LNCaP clone FGC (cell line): ENCODE data around the gene BCCIP.

Source experiments
- DNase-seq: peaks from one replicate; pipeline ENCODE4 v3.0.0-alpha.2; 2011; ENCODE audit warnings: low read depth
- H3K4me3 ChIP-seq: 2 replicates; pipeline ENCODE4 v1.5.1; 2011; ENCODE audit warnings: mild to moderate bottlenecking, low read depth, low read length, control low read depth
- TF ChIP-seq, protein P1 (sequence below): IDR thresholded peaks from 2 replicates; pipeline ENCODE4 v1.5.1; 2012; ENCODE audit warnings: mild to moderate bottlenecking; ENCODE audit not compliant: control insufficient read depth, insufficient read depth; ENCODE audit errors: extremely low read depth

Gene BCCIP

GRCh38 chr10:125840406-125840805 lies 17.1 kb downstream of the BCCIP start:
- TF ChIP-seq, protein P1, sequence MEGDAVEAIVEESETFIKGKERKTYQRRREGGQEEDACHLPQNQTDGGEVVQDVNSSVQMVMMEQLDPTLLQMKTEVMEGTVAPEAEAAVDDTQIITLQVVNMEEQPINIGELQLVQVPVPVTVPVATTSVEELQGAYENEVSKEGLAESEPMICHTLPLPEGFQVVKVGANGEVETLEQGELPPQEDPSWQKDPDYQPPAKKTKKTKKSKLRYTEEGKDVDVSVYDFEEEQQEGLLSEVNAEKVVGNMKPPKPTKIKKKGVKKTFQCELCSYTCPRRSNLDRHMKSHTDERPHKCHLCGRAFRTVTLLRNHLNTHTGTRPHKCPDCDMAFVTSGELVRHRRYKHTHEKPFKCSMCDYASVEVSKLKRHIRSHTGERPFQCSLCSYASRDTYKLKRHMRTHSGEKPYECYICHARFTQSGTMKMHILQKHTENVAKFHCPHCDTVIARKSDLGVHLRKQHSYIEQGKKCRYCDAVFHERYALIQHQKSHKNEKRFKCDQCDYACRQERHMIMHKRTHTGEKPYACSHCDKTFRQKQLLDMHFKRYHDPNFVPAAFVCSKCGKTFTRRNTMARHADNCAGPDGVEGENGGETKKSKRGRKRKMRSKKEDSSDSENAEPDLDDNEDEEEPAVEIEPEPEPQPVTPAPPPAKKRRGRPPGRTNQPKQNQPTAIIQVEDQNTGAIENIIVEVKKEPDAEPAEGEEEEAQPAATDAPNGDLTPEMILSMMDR, result no peak
- DNase-seq, result no peak
- no peak overlapping the region for H3K4me3 ChIP-seq

DNA sequence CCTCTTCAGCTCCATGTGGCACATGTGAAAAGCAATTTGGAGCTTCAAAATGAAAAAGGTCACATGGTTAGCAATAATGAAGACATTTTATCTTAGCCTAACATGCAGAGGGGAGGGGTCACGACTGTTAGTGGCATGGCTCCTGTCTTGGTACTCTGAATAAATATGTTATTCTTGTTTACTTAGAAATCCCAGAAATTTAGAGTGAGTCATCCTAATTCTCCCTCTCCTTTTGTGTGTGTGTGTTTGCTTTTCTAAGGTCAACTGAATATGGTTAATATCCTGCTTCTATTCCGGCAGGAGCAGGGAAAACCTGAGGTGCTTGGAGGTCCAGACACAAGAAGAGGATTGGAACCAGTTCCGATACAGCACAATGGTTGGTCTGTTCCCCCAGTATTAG lies 17.6 kb downstream of the BCCIP start:
- TF ChIP-seq, protein P1, result no peak
- no peak overlapping the region for H3K4me3 ChIP-seq
- peak; percentile 59 for DNase-seq

GRCh38 chr10:125843603-125844329 lies 20.4 kb downstream of the BCCIP start:
- H3K4me3 ChIP-seq, result no peak overlapping the region
- TF ChIP-seq, protein P1, result no peak
- DNase-seq, result no peak

GRCh38 chr10:125844751-125845221 lies 21.4 kb downstream of the BCCIP start:
- no peak for DNase-seq
- TF ChIP-seq, protein P1, result no peak
- no peak overlapping the region for H3K4me3 ChIP-seq

- TF ChIP-seq, protein P1, result no peak
- DNase-seq, result no peak
- H3K4me3 ChIP-seq, result no peak overlapping the region
Observed at GRCh38 chr10:125845617-125846016, 22.3 kb downstream of the BCCIP start.

- DNase-seq, result no peak
- TF ChIP-seq, protein P1, result no peak
Observed at GRCh38 chr10:125846894-125847293, 23.5 kb downstream of the BCCIP start.

DNA sequence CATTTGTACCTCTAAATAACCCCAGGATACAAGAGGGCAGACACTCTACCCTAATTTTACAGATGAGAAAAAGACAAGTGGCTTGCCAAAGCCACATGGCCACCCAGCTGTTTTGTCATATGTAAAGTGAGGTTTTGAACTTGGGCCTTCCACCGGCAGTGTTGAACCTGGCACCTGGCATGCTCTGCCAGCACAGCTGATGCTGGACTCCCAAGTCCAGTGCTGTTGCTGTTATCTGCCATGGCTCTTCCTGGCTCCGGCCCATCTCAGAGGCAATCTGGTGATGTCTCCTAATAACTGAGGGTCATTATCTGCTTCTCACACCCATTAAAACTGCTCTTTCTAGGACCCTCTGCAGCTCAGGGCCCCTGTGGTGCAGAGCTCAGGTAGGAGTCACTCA lies 25.0 kb downstream of the BCCIP start:
- TF ChIP-seq, protein P1, result no peak
- DNase-seq, result no peak
- no peak overlapping the region for H3K4me3 ChIP-seq

More at GRCh38 chr10:125846894-125847293, 23.5 kb downstream of the BCCIP start:
- H3K4me3 ChIP-seq, result no peak overlapping the region
